Liver (tissue), 9 donors: ENCODE measurements around the gene SNX5. TPM values are rescaled to one million over a fixed set of nuclear protein-coding genes. Genes with fewer than 3 reads are reported as not detected.

ENCODE experiments used
- DNase-seq: peaks from one replicate; pipeline ENCODE4 v3.0.0-alpha.2; 2017; ENCODE audit warnings: low spot score
- H3K27ac ChIP-seq, 2 donors: one replicate each; pipeline ENCODE4 v1.7.0; 2013; ENCODE audit warnings: inconsistent platforms in 2 of 2, low read length in 2 of 2, control low read depth in 1 of 2, low read depth in 1 of 2, mild to moderate bottlenecking in 1 of 2
- H3K27me3 ChIP-seq, 4 donors: one replicate each; pipeline versions ENCODE4 v1.6.1 to v1.7.0; 2013; ENCODE audit warnings: low read length in 3 of 4, inconsistent platforms in 1 of 4, mild to moderate bottlenecking in 1 of 4, moderate library complexity in 1 of 4; ENCODE audit not compliant: control insufficient read depth in 4 of 4, insufficient read depth in 4 of 4
- H3K36me3 ChIP-seq, 4 donors: one replicate each; pipeline versions ENCODE4 v1.6.1 to v1.7.0; 2013; ENCODE audit warnings: low read length in 3 of 4, mild to moderate bottlenecking in 3 of 4, low read depth in 1 of 4, moderate library complexity in 1 of 4; ENCODE audit not compliant: control insufficient read depth in 4 of 4, insufficient read depth in 3 of 4
- H3K4me1 ChIP-seq, 4 donors: one replicate each; pipeline versions ENCODE4 v1.6.1 to v1.7.0; 2013; ENCODE audit warnings: low read length in 3 of 4, mild to moderate bottlenecking in 3 of 4, moderate library complexity in 1 of 4; ENCODE audit not compliant: control insufficient read depth in 4 of 4, insufficient read depth in 4 of 4
- H3K4me3 ChIP-seq, 3 donors: one replicate each; pipeline versions ENCODE4 v1.6.1 to v1.7.0; 2013; ENCODE audit warnings: low read length in 3 of 3, control low read depth in 1 of 3, low read depth in 1 of 3, mild to moderate bottlenecking in 1 of 3
- H3K9ac ChIP-seq, 2 donors: one replicate each; pipeline ENCODE4 v1.7.0; 2013; ENCODE audit warnings: low read length in 2 of 2, mild to moderate bottlenecking in 2 of 2, moderate library complexity in 2 of 2, control low read depth in 1 of 2, low read depth in 1 of 2
- H3K9me3 ChIP-seq, 4 donors: one replicate each; pipeline versions ENCODE4 v1.6.1 to v1.7.0; 2013; ENCODE audit warnings: low read length in 3 of 4; ENCODE audit not compliant: control insufficient read depth in 4 of 4
- ATF3 ChIP-seq: IDR thresholded peaks from 2 replicates; pipeline ENCODE4 v1.6.1; 2016; ENCODE audit warnings: antibody characterized with exemption
- CTCF ChIP-seq: fragments of 150-350 bp; IDR thresholded peaks from 2 replicates; pipeline ENCODE4 v1.5.1; 2017; ENCODE audit warnings: improper control_type of control experiment, low read depth, low read length; ENCODE audit not compliant: missing input control
- EGR1 ChIP-seq, 2 donors: IDR thresholded peaks; 2 replicates each; pipeline ENCODE4 v1.6.1; 2016 to 2018; ENCODE audit warnings: antibody characterized with exemption in 2 of 2, low read depth in 2 of 2
- FOXA1 ChIP-seq: IDR thresholded peaks from 2 replicates; pipeline ENCODE4 v1.6.1; 2016; ENCODE audit warnings: antibody characterized with exemption
- FOXA2 ChIP-seq: IDR thresholded peaks from 2 replicates; pipeline ENCODE4 v1.6.1; 2016; ENCODE audit warnings: antibody characterized with exemption
- GABPA ChIP-seq, 2 donors: IDR thresholded peaks in 1 of 2; conservative IDR thresholded peaks in 1 of 2; 2 replicates each; pipeline ENCODE4 v1.6.1; 2016; ENCODE audit warnings: antibody characterized with exemption in 2 of 2, mild to moderate bottlenecking in 1 of 2, moderate library complexity in 1 of 2
- HNF4G ChIP-seq: IDR thresholded peaks from 2 replicates; pipeline ENCODE4 v1.6.1; 2016; ENCODE audit warnings: antibody characterized with exemption
- JUND ChIP-seq, 2 donors: IDR thresholded peaks; 2 replicates each; pipeline ENCODE4 v1.6.1; 2016; ENCODE audit warnings: antibody characterized with exemption in 2 of 2
- MAX ChIP-seq: IDR thresholded peaks from 2 replicates; pipeline ENCODE4 v1.6.1; 2016; ENCODE audit warnings: antibody characterized with exemption
- NR2F2 ChIP-seq: IDR thresholded peaks from 2 replicates; pipeline ENCODE4 v1.6.1; 2016; ENCODE audit warnings: antibody characterized with exemption
- RAD21 ChIP-seq, 2 donors: IDR thresholded peaks; 2 replicates each; pipeline ENCODE4 v1.6.1; 2016; ENCODE audit warnings: antibody characterized with exemption in 2 of 2, mild to moderate bottlenecking in 2 of 2
- REST ChIP-seq: IDR thresholded peaks from 2 replicates; pipeline ENCODE4 v1.6.1; 2016; ENCODE audit warnings: antibody characterized with exemption, mild to moderate bottlenecking
- RXRA ChIP-seq, 2 donors: IDR thresholded peaks; 2 replicates each; pipeline ENCODE4 v1.6.1; 2017 to 2018; ENCODE audit warnings: antibody characterized with exemption in 2 of 2, mild to moderate bottlenecking in 1 of 2
- SP1 ChIP-seq: IDR thresholded peaks from 2 replicates; pipeline ENCODE4 v1.6.1; 2018; ENCODE audit warnings: antibody characterized with exemption, mild to moderate bottlenecking
- TAF1 ChIP-seq: conservative IDR thresholded peaks from 2 replicates; pipeline ENCODE4 v1.6.1; 2016; ENCODE audit warnings: antibody characterized with exemption, mild to moderate bottlenecking
- ZBTB33 ChIP-seq: IDR thresholded peaks from 2 replicates; pipeline ENCODE4 v1.6.1; 2016; ENCODE audit warnings: antibody characterized with exemption
- WGBS: extraction: QIAGEN DNeasy Blood & Tissue Kit; methylation state at CpG from one replicate; pipeline ENCODE4 v1.1.7; 2013; 5-methylcytosine and 5-hydroxymethylcytosine counted together
- polyA plus RNA-seq, 2 donors: library from polyadenylated mRNA; stranded (reverse) in 1 of 2; unstranded in 1 of 2; fragments of 200-250 nt in 1 of 2; fragments of >200 nt in 1 of 2; fragmentation: Nextera tagmentation in 1 of 2; extraction: Ambion mirVana in 1 of 2; gene quantifications; one replicate each; pipeline versions ENCODE4 v1.2.1 to v1.2.3, GENCODE V29; 2013 to 2015
- total RNA-seq, 2 donors: library from RNA; depleted of rRNA; stranded (reverse); fragments of >200 nt; gene quantifications; one replicate each; pipeline ENCODE4 v1.2.3, GENCODE V29; 2014
- donor health status: healthy.
- donor health status: healthy.
- donor health status: healthy.
- donor health status: healthy.
- donor health status: healthy.

SNX5 gene
- total and polyA plus RNA-seq, 4 donors, result 32.8 to 77.8 (median 46.2) TPM

GRCh38 chr20:17955302-17955701 lies 13.3 kb downstream of the SNX5 start:
- TF ChIP-seq NR2F2, result no peak
- TF ChIP-seq CTCF, result no peak
- TF ChIP-seq ZBTB33, result no peak
- no peak for TF ChIP-seq ATF3
- no peak for TF ChIP-seq FOXA2
- TF ChIP-seq REST, result no peak
- no peak for TF ChIP-seq FOXA1
- TF ChIP-seq RXRA (IDR thresholded peaks at IDR 0.05), result no peak
- no peak for TF ChIP-seq SP1
- no peak for TF ChIP-seq RAD21 (IDR thresholded peaks at IDR 0.05)
- no peak for TF ChIP-seq EGR1 (IDR thresholded peaks at IDR 0.05; ENCODE audit: low read depth in 2 of 2)
- no peak for TF ChIP-seq JUND (IDR thresholded peaks at IDR 0.05)
- TF ChIP-seq GABPA (IDR thresholded peaks at IDR 0.05 in 1 of 2, conservative IDR thresholded peaks at IDR 0.05 in 1 of 2), result no peak
- TF ChIP-seq TAF1, result no peak
- no peak for TF ChIP-seq MAX
- no peak for TF ChIP-seq HNF4G
- Histone ChIP-seq H3K27me3 (no peaks in the 10 kb centered on the region), H3K27ac (no peak overlapping the region), H3K4me3 (no peak overlapping the region), H3K4me1 (peaks cover under 1 to 26% (median 23%) of the 10 kb centered on the region in 4 donors), H3K36me3 (peaks cover 4 to 39% (median 26%) of the 10 kb centered on the region in 4 donors), H3K9me3 (no peaks in the 10 kb centered on the region), H3K9ac (no peak overlapping the region)
- DNase-seq, result no peak
- 64% methylated on average over 3 of the region's 3 CpGs for WGBS

GRCh38 chr20:17953935-17954334 lies 14.7 kb downstream of the SNX5 start:
- Histone ChIP-seq H3K4me1 (peaks cover 0 to 15% (median 12%) of the 10 kb centered on the region in 4 donors), H3K9ac (no peak overlapping the region), H3K4me3 (no peak overlapping the region), H3K36me3 (peaks cover 4 to 52% (median 37%) of the 10 kb centered on the region in 4 donors), H3K9me3 (no peaks in the 10 kb centered on the region), H3K27ac (no peak overlapping the region), H3K27me3 (no peaks in the 10 kb centered on the region)
- DNase-seq, result no peak
- 96% methylated on average over 5 of the region's 5 CpGs for WGBS
- TF ChIP-seq TAF1, result no peak
- TF ChIP-seq HNF4G, result no peak
- TF ChIP-seq CTCF, result no peak
- no peak for TF ChIP-seq NR2F2
- TF ChIP-seq SP1, result no peak
- no peak for TF ChIP-seq JUND (IDR thresholded peaks at IDR 0.05)
- TF ChIP-seq REST, result no peak
- TF ChIP-seq FOXA1, result no peak
- no peak for TF ChIP-seq RAD21 (IDR thresholded peaks at IDR 0.05)
- no peak for TF ChIP-seq EGR1 (IDR thresholded peaks at IDR 0.05; ENCODE audit: low read depth in 2 of 2)
- TF ChIP-seq FOXA2, result no peak
- no peak for TF ChIP-seq GABPA (IDR thresholded peaks at IDR 0.05 in 1 of 2, conservative IDR thresholded peaks at IDR 0.05 in 1 of 2)
